ENCODE data around the gene SMIM14. TPM values are rescaled to one million over a fixed set of nuclear protein-coding genes. Genes with fewer than 3 reads are reported as not detected.

SMIM14 gene
- total and polyA plus RNA-seq, 2 of the 8 experiments (the other 6 are each of a cell fraction or from before 2014, with no cell fraction given): 29.1 to 31.0 TPM

GRCh38 chr4:39664828-39665731 is 26.4 kb upstream of the SMIM14 start:
- no peak for DNase-seq (ENCODE audit: low read depth in 1 of 2, low spot score in 2 of 2)
- Histone ChIP-seq H3K9me3 (ENCODE audit: insufficient read depth in 2 of 2, low read depth in 1 of 2, low read length in 1 of 2) (no peaks in the 10 kb centered on the region), H2BK20ac (ENCODE audit: low read length) (no peak overlapping the region), H4K5ac (ENCODE audit: insufficient read length, low read depth, low read length) (no peak overlapping the region), H3K79me1 (ENCODE audit: low read depth, low read length) (no peaks in the 10 kb centered on the region), H3K23me2 (ENCODE audit: low read depth, low read length) (no peaks in the 10 kb centered on the region), H2AFZ (ENCODE audit: low read length) (no peak overlapping the region), H3K27ac (ENCODE audit: low read depth, low read length) (no peak overlapping the region), H4K20me1 (replicated peaks in 1 of 2; ENCODE audit: control insufficient read depth in 1 of 2, insufficient read depth in 2 of 2, low read length in 2 of 2) (no peaks in the 10 kb centered on the region), H3K4me2 (ENCODE audit: insufficient read depth in 1 of 2, low read depth in 2 of 2, low read length in 2 of 2) (no peak overlapping the region), H3K18ac (ENCODE audit: extremely low read depth, low read length) (no peak overlapping the region), H3K4me1 (replicated peaks in 1 of 4; ENCODE audit: control insufficient read depth in 3 of 4, insufficient read depth in 4 of 4, low read length in 3 of 4) (no peaks in the 10 kb centered on the region), H2BK5ac (ENCODE audit: low read depth, low read length) (no peak overlapping the region), H3K79me2 (ENCODE audit: control insufficient read depth in 1 of 2, insufficient read depth in 2 of 2, low read length in 2 of 2) (no peaks in the 10 kb centered on the region), H3K36me3 (ENCODE audit: control insufficient read depth in 2 of 4, insufficient read depth in 4 of 4, low read length in 3 of 4) (no peaks in the 10 kb centered on the region), H2BK120ac (replicated peaks; ENCODE audit: low read depth, low read length) (no peak overlapping the region), H3K4me3 (ENCODE audit: extremely low read depth in 1 of 4, insufficient read depth in 2 of 4, low read depth in 3 of 4, low read length in 4 of 4) (no peak overlapping the region), H4K8ac (ENCODE audit: extremely low read depth, insufficient read depth, low read length) (no peak overlapping the region), H3K4ac (replicated peaks; ENCODE audit: insufficient read length, low read depth, low read length) (no peak overlapping the region), H3K14ac (ENCODE audit: insufficient read length) (no peak overlapping the region), H3K9ac (replicated peaks in 1 of 4; ENCODE audit: extremely low read depth in 1 of 4, low read depth in 3 of 4, low read length in 3 of 4) (no peak overlapping the region), H3K27me3 (replicated peaks in 1 of 4; ENCODE audit: control insufficient read depth in 3 of 4, extremely low read depth in 1 of 4, insufficient read depth in 3 of 4, low read length in 3 of 4) (no peaks in the 10 kb centered on the region), H2BK15ac (ENCODE audit: low read length) (no peak overlapping the region), H3K56ac (replicated peaks; ENCODE audit: insufficient read length, low read depth, low read length) (no peak overlapping the region), H4K91ac (replicated peaks; ENCODE audit: insufficient read length, low read length) (no peak overlapping the region), H2BK12ac (ENCODE audit: low read depth, low read length) (no peak overlapping the region), H2AK5ac (ENCODE audit: low read depth, low read length) (no peak overlapping the region), H3K23ac (ENCODE audit: insufficient read length) (no peak overlapping the region)
- WGBS, 2 experiments (ENCODE audit: extremely low coverage in 1 of 2, insufficient coverage in 1 of 2, insufficient read length in 1 of 2, insufficient replicate concordance in 2 of 2, low coverage in 1 of 2, low lambda C conversion rate in 2 of 2, missing lambda C conversion rate in 1 of 2): 83% methylated on average over 3 of the region's 3 CpGs; no CpG with 5 or more reads in 1 of the 2 experiments
- CTCF ChIA-PET (ENCODE audit: partially characterized antibody): interaction anchor here (1.5 kb wide), 1 partner anchor 30 kb away, joined by 6 read pairs; no protein-coding TSS in a partner anchor
- POLR2A ChIA-PET (ENCODE audit: partially characterized antibody): interaction anchor here (0.9 to 1.2 kb wide), 2 partner anchors 11 to 206 kb away, joined by 3 read pairs; partner anchors contain the start of genes LIAS and RPL9
- no peak for FAIRE-seq
- TF ChIP-seq BACH1 (IDR thresholded peaks at IDR 0.05; ENCODE audit: low read length) (no peak), JUND (IDR thresholded peaks at IDR 0.05; ENCODE audit: low read length) (no peak), RBBP5 (IDR thresholded peaks at IDR 0.05; ENCODE audit: borderline replicate concordance, low read depth, low read length) (no peak), TAF1 (IDR thresholded peaks at IDR 0.05; ENCODE audit: low read depth, low read length) (no peak), TEAD4 (IDR thresholded peaks at IDR 0.05; ENCODE audit: low read depth, low read length) (no peak), EP300 (IDR thresholded peaks at IDR 0.05; ENCODE audit: borderline replicate concordance in 1 of 2, low read depth in 2 of 2, low read length in 2 of 2) (no peak), BRCA1 (IDR thresholded peaks at IDR 0.05; ENCODE audit: low read depth, low read length) (no peak), POLR2AphosphoS5 (IDR thresholded peaks at IDR 0.05; ENCODE audit: low read depth, low read length) (no peak), CEBPB (IDR thresholded peaks at IDR 0.05; ENCODE audit: low read depth, low read length) (no peak), GTF2F1 (IDR thresholded peaks at IDR 0.05; ENCODE audit: borderline replicate concordance, low read depth, low read length) (no peak), SIRT6 (IDR thresholded peaks at IDR 0.05; ENCODE audit: low read length) (no peak), SP4 (IDR thresholded peaks at IDR 0.05; ENCODE audit: low read length) (no peak), FOSL1 (IDR thresholded peaks at IDR 0.05; ENCODE audit: insufficient read depth, low read depth, low read length) (no peak), POLR2A (IDR thresholded peaks at IDR 0.05; ENCODE audit: control extremely low read depth in 1 of 2, low read depth in 2 of 2, low read length in 2 of 2) (no peak)
